Brain pericyte (primary cell): ENCODE results near the gene LTBP4.
"Not testable (repeated sequence)": the region's sequence is repeated elsewhere in the genome, so short reads cannot be mapped to it uniquely, and the experiment has no call there.

ENCODE experiments used
- DNase-seq: peaks from one replicate; pipeline ENCODE4 v3.0.0-alpha.2; 2012; ENCODE audit warnings: low read depth, low spot score

Gene LTBP4

GRCh38 chr19:40601134-40601974 is at the start of gene LTBP4:
LTBP4 (plus strand) TSS chr19:40601369; CDS start chr19:40601388, 19 bp downstream.
- no peak for DNase-seq

GRCh38 chr19:40552848-40553247 is 48.3 kb upstream of the LTBP4 start:
- DNase-seq: no peak

GRCh38 chr19:40553885-40554857 is 47.0 kb upstream of the LTBP4 start:
- no peak for DNase-seq

GRCh38 chr19:40555978-40556689 is 45.0 kb upstream of the LTBP4 start:
- DNase-seq: no peak

GRCh38 chr19:40556953-40557530 is 44.1 kb upstream of the LTBP4 start:
- no peak for DNase-seq

GRCh38 chr19:40559394-40559793 is 41.8 kb upstream of the LTBP4 start:
- DNase-seq: no peak

GRCh38 chr19:40560092-40560507 is 41.1 kb upstream of the LTBP4 start:
- no peak for DNase-seq

GRCh38 chr19:40561947-40562346 is 39.2 kb upstream of the LTBP4 start:
- DNase-seq: no peak

GRCh38 chr19:40564535-40564934 is 36.6 kb upstream of the LTBP4 start:
- DNase-seq: not testable (repeated sequence)

- no peak for DNase-seq
Measured at GRCh38 chr19:40565355-40565754, 35.8 kb upstream of the LTBP4 start.

GRCh38 chr19:40565910-40566495 is 35.2 kb upstream of the LTBP4 start:
- DNase-seq: no peak

- no peak for DNase-seq
Measured at GRCh38 chr19:40567040-40567749, 34.0 kb upstream of the LTBP4 start.

GRCh38 chr19:40567750-40568494 is 33.2 kb upstream of the LTBP4 start:
- DNase-seq: no peak

- DNase-seq: peak; percentile 98
Measured at GRCh38 chr19:40570313-40571004, 30.7 kb upstream of the LTBP4 start.

- DNase-seq: no peak
Measured at GRCh38 chr19:40571005-40571318, 30.2 kb upstream of the LTBP4 start.

GRCh38 chr19:40571831-40572495 is 29.2 kb upstream of the LTBP4 start:
- no peak for DNase-seq

- no peak for DNase-seq
Measured at GRCh38 chr19:40575326-40575725, 25.8 kb upstream of the LTBP4 start.

- DNase-seq: no peak
Measured at GRCh38 chr19:40576151-40576584, 25.0 kb upstream of the LTBP4 start.
